ENCODE data around the gene ARX. TPM values are rescaled to one million over a fixed set of nuclear protein-coding genes. Genes with fewer than 3 reads are reported as not detected.

ARX gene
- total RNA-seq, 1 donor from 2014 or later = 5.8 TPM

DNA sequence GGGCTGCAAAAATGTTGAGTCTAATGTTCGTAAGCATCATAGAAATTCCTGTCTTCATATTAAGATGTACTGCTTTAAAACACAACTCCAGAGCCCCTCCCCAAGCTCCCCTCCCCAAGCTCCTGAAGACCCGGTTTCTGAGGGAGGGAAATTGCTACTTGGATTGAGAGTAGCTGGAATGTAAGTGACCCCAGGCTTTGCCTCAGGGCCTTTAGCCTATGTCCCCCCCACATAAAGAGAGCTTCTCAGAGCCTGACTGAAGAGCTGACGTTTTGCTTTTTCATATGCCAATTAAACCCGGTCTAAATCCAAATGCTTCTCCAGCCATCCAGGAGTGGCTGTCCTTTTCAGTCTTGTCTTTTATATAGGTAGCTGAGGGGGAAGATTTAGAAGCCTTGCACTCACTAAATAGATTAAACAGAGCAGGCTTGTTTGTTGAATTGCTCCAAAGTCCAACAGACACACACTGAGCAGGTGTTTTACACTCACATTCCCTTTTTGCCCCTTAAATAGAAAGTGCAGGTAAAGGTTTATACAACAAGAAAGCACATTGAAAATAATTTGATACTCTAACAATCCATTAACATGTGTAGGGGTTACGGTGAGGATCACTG lies 19.6 kb downstream of the ARX start:
- Mint-ChIP-seq H3K4me1 (ENCODE audit: low read depth) (peaks cover 19% of the 10 kb centered on the region), H3K36me3 (ENCODE audit: insufficient read depth) (peaks cover 3% of the 10 kb centered on the region), H3K4me3 (ENCODE audit: low read depth) (no peak overlapping the region), H3K27me3 (peaks cover 61% of the 10 kb centered on the region), H3K9me3 (ENCODE audit: low read depth) (no peaks in the 10 kb centered on the region), H3K27ac (no peak overlapping the region)
- TF ChIP-seq, protein P1, sequence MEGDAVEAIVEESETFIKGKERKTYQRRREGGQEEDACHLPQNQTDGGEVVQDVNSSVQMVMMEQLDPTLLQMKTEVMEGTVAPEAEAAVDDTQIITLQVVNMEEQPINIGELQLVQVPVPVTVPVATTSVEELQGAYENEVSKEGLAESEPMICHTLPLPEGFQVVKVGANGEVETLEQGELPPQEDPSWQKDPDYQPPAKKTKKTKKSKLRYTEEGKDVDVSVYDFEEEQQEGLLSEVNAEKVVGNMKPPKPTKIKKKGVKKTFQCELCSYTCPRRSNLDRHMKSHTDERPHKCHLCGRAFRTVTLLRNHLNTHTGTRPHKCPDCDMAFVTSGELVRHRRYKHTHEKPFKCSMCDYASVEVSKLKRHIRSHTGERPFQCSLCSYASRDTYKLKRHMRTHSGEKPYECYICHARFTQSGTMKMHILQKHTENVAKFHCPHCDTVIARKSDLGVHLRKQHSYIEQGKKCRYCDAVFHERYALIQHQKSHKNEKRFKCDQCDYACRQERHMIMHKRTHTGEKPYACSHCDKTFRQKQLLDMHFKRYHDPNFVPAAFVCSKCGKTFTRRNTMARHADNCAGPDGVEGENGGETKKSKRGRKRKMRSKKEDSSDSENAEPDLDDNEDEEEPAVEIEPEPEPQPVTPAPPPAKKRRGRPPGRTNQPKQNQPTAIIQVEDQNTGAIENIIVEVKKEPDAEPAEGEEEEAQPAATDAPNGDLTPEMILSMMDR (IDR thresholded peaks at IDR 0.05; ENCODE audit: unreplicated experiment) = no peak
- no peak for DNase-seq (ENCODE audit: low spot score, unreplicated experiment)

DNA sequence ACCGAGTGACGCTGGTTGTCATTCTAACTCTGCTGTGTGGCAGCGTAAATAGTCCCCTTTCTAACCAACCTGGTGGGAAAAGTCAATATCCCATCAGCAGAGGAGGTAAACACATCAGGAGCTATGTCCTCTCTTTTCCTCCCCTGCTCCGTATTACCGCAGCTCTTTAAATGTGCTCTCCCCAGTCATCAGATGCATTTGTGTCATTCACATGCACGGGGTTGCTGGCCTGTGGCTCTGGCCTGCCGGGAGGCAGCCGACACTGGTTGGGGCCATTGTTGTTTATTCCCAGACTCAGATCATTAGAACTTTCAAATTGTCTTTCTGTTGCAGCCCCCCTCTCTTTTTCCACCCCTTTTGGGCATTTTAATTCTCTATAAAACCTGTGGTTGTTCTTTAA lies 21.9 kb downstream of the ARX start:
- no peak overlapping the region for H3K27ac Mint-ChIP-seq
- no peak for DNase-seq (ENCODE audit: low spot score, unreplicated experiment)
- TF ChIP-seq, protein P1 (IDR thresholded peaks at IDR 0.05; ENCODE audit: unreplicated experiment) = no peak
- no peaks in the 10 kb centered on the region for H3K9me3 Mint-ChIP-seq (ENCODE audit: low read depth)
- peaks cover 3% of the 10 kb centered on the region for H3K36me3 Mint-ChIP-seq (ENCODE audit: insufficient read depth)
- peaks cover 21% of the 10 kb centered on the region for H3K4me1 Mint-ChIP-seq (ENCODE audit: low read depth)
- no peak overlapping the region for H3K4me3 Mint-ChIP-seq (ENCODE audit: low read depth)
- H3K27me3 Mint-ChIP-seq = peaks cover 38% of the 10 kb centered on the region

DNA sequence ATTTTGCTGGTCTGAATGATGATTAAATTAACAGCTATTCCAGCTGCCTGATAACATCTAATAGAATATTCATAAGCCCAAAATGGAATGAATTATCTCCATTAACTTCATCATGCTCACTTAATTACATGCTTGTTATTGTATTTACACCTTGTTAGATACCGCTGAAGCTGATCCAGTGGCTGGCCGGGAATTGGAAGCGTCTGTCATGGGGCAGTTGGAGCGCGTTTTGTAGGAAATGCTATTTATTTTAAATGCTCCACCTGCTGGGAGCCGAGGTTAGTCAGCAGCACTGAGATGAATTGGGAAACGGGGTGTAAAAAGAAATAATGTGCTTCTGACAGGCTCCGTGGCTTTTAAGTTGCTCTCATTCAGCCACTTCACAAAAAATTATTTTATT lies 25.2 kb downstream of the ARX start:
- TF ChIP-seq, protein P1 (IDR thresholded peaks at IDR 0.05; ENCODE audit: unreplicated experiment) = peak; percentile 35
- H3K36me3 Mint-ChIP-seq (ENCODE audit: insufficient read depth) = no peaks in the 10 kb centered on the region
- no peak for DNase-seq (ENCODE audit: low spot score, unreplicated experiment)
- no peak overlapping the region for H3K4me3 Mint-ChIP-seq (ENCODE audit: low read depth)
- peaks cover 9% of the 10 kb centered on the region for H3K27me3 Mint-ChIP-seq
- H3K4me1 Mint-ChIP-seq (ENCODE audit: low read depth) = peaks cover 24% of the 10 kb centered on the region
- H3K9me3 Mint-ChIP-seq (ENCODE audit: low read depth) = no peaks in the 10 kb centered on the region
- no peak overlapping the region for H3K27ac Mint-ChIP-seq

DNA sequence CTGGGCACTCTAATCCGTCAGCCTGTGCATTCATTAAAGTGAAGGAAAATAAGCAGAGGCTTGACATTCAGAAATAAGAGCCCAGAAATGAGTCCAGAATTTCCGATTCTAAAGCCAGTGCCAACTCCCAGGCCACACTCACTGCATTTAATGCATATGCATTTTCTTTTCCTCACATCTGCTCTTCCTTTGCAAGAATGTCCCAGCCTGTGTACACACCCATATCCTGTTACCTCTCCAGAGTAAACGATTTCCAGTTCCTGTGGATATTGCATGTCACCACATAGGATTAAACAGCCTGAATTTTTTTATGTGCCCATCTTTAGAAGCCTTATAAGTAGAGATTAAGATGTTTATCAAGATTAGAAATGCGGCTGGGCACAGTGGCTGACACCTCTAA lies 27.5 kb downstream of the ARX start:
- Mint-ChIP-seq H3K4me1 (ENCODE audit: low read depth) (peaks cover 12% of the 10 kb centered on the region), H3K9me3 (ENCODE audit: low read depth) (no peaks in the 10 kb centered on the region), H3K27me3 (no peaks in the 10 kb centered on the region), H3K27ac (no peak overlapping the region), H3K36me3 (ENCODE audit: insufficient read depth) (no peaks in the 10 kb centered on the region), H3K4me3 (ENCODE audit: low read depth) (no peak overlapping the region)
- DNase-seq (ENCODE audit: low spot score, unreplicated experiment) = no peak
- TF ChIP-seq, protein P1 (IDR thresholded peaks at IDR 0.05; ENCODE audit: unreplicated experiment) = no peak

DNA sequence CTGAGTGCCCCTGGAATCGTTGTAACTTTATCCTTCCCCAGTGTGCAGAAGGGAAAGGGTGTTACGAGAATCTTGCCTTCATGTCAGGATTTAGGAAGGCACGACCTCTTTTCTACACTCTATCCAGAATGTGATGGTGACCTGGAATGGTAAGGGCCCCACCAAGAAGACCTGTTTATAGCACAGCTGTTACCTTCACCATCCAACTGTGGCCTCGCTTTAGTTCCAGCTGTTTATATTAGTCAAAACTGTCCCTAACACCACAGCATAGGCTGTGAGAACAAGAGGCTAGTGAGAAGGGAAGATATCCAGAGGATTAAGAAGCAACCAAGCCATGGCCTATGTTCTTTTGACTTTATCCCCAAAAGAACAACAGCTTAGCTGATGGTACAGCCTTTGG lies 28.0 kb downstream of the ARX start:
- H3K27ac Mint-ChIP-seq = no peak overlapping the region
- TF ChIP-seq, protein P1 (IDR thresholded peaks at IDR 0.05; ENCODE audit: unreplicated experiment) = no peak
- no peak overlapping the region for H3K4me3 Mint-ChIP-seq (ENCODE audit: low read depth)
- no peak for DNase-seq (ENCODE audit: low spot score, unreplicated experiment)
- no peaks in the 10 kb centered on the region for H3K9me3 Mint-ChIP-seq (ENCODE audit: low read depth)
- no peaks in the 10 kb centered on the region for H3K27me3 Mint-ChIP-seq
- no peaks in the 10 kb centered on the region for H3K36me3 Mint-ChIP-seq (ENCODE audit: insufficient read depth)
- peaks cover 10% of the 10 kb centered on the region for H3K4me1 Mint-ChIP-seq (ENCODE audit: low read depth)

Measured in progenitor cell of endocrine pancreas (in vitro differentiated cells).